Activated CD4-positive, alpha-beta T cell treated with anti-CD3 and anti-CD28 coated beads, Interleukin-2, amount 10 ng/mL, durations not matched to agents 7 days and 5 days (primary cell): ENCODE measurements around the gene PHACTR1. TPM values are rescaled to one million over a fixed set of nuclear protein-coding genes. Genes with fewer than 3 reads are reported as not detected.
"Not testable (repeated sequence)": the region's sequence is repeated elsewhere in the genome, so short reads cannot be mapped to it uniquely, and the experiment has no call there.

ENCODE experiments used
- CTCF ChIA-PET: fragments of 350-600 bp; sonication (Branson Sonifier 250); formaldehyde crosslinking; loops from one replicate; lab custom pipeline; 2021; ENCODE audit warnings: antibody characterized with exemption; lab: Charles Lee
- POLR2A ChIA-PET: fragments of 350-600 bp; sonication (Branson Sonifier 250); formaldehyde crosslinking; loops from one replicate; lab custom pipeline; 2021; ENCODE audit warnings: antibody characterized with exemption; lab: Charles Lee
- DNase-seq: peaks from one replicate; pipeline ENCODE4 v3.0.0-alpha.2; 2020
- H3K27ac Mint-ChIP-seq: one replicate; pipeline ENCODE4 v1.8.0; 2021; ENCODE audit warnings: mild to moderate bottlenecking, moderate library complexity, mixed read lengths
- H3K27me3 Mint-ChIP-seq: one replicate; pipeline ENCODE4 v1.8.0; 2021; ENCODE audit warnings: mixed read lengths
- H3K36me3 Mint-ChIP-seq: one replicate; pipeline ENCODE4 v1.8.0; 2021; ENCODE audit warnings: low read depth, mixed read lengths
- H3K4me1 Mint-ChIP-seq: one replicate; pipeline ENCODE4 v1.8.0; 2021; ENCODE audit warnings: mixed read lengths
- H3K4me3 Mint-ChIP-seq: one replicate; pipeline ENCODE4 v1.8.0; 2021; ENCODE audit warnings: mild to moderate bottlenecking, moderate library complexity, mixed read lengths
- H3K9me3 Mint-ChIP-seq: one replicate; pipeline ENCODE4 v1.8.0; 2021; ENCODE audit warnings: mixed read lengths
- total RNA-seq, 2 experiments: library from RNA; stranded (reverse); gene quantifications; one replicate each; pipeline ENCODE4 v1.2.3, GENCODE V29; 2021

PHACTR1 gene
- total RNA-seq, 2 experiments from 2014 or later: 0.19 to 0.32 TPM

- H3K27me3 Mint-ChIP-seq: no peaks in the 10 kb centered on the region
- H3K4me3 Mint-ChIP-seq: no peak overlapping the region
- CTCF ChIA-PET: no interaction called here
- H3K4me1 Mint-ChIP-seq: peaks cover 13% of the 10 kb centered on the region
- H3K27ac Mint-ChIP-seq: no peak overlapping the region
- DNase-seq: no peak
- H3K36me3 Mint-ChIP-seq: no peaks in the 10 kb centered on the region
- H3K9me3 Mint-ChIP-seq: no peaks in the 10 kb centered on the region
- POLR2A ChIA-PET: no interaction called here
Measured at GRCh38 chr6:13233106-13233505, 516.5 kb downstream of the PHACTR1 start.

GRCh38 chr6:13234130-13234529 lies 517.6 kb downstream of the PHACTR1 start:
- CTCF ChIA-PET: no interaction called here
- Mint-ChIP-seq H3K4me3 (no peak overlapping the region), H3K4me1 (peaks cover 12% of the 10 kb centered on the region), H3K27ac (no peak overlapping the region), H3K27me3 (no peaks in the 10 kb centered on the region), H3K36me3 (no peaks in the 10 kb centered on the region), H3K9me3 (no peaks in the 10 kb centered on the region)
- no peak for DNase-seq
- POLR2A ChIA-PET: no interaction called here

DNA sequence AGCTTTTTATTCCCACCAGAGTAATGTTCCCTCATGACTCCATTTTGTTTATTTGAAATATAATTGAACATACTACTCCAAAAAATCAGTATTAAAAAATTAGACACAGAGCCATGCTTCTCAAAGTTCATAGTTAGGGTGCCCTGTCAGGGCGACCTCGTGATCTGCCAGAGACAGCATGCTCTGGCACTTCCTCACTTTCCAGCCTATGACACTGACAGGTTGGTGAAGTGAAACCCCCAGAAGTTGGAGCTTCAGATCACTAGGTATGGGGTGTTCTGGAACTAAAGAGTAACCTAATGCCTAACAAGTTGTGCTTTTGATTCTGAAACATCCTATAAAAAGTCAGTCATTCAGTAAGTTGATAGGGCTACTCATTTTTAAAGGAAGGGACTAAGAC lies 518.8 kb downstream of the PHACTR1 start:
- Mint-ChIP-seq H3K9me3 (no peaks in the 10 kb centered on the region), H3K36me3 (no peaks in the 10 kb centered on the region), H3K4me1 (peaks cover 2% of the 10 kb centered on the region), H3K27me3 (no peaks in the 10 kb centered on the region), H3K27ac (no peak overlapping the region), H3K4me3 (no peak overlapping the region)
- POLR2A ChIA-PET: no interaction called here
- CTCF ChIA-PET: interaction anchor here (1.0 to 1.8 kb wide), 2 partner anchors 13 to 23 kb away, joined by 3 to 5 read pairs; no protein-coding TSS in a partner anchor
- no peak for DNase-seq

- H3K4me1 Mint-ChIP-seq: no peaks in the 10 kb centered on the region
- no peak for DNase-seq
- ChIA-PET POLR2A (no interaction called here), CTCF (no interaction called here)
- H3K4me3 Mint-ChIP-seq: no peak overlapping the region
- no peaks in the 10 kb centered on the region for H3K9me3 Mint-ChIP-seq
- no peaks in the 10 kb centered on the region for H3K36me3 Mint-ChIP-seq
- no peak overlapping the region for H3K27ac Mint-ChIP-seq
- H3K27me3 Mint-ChIP-seq: no peaks in the 10 kb centered on the region
Measured at GRCh38 chr6:13237318-13237717, 520.8 kb downstream of the PHACTR1 start.

GRCh38 chr6:13238017-13238416 lies 521.5 kb downstream of the PHACTR1 start:
- H3K27ac Mint-ChIP-seq: no peak overlapping the region
- H3K27me3 Mint-ChIP-seq: no peaks in the 10 kb centered on the region
- H3K9me3 Mint-ChIP-seq: no peaks in the 10 kb centered on the region
- no peaks in the 10 kb centered on the region for H3K4me1 Mint-ChIP-seq
- no peaks in the 10 kb centered on the region for H3K36me3 Mint-ChIP-seq
- H3K4me3 Mint-ChIP-seq: no peak overlapping the region
- POLR2A ChIA-PET: no interaction called here
- CTCF ChIA-PET: no interaction called here
- no peak for DNase-seq

DNA sequence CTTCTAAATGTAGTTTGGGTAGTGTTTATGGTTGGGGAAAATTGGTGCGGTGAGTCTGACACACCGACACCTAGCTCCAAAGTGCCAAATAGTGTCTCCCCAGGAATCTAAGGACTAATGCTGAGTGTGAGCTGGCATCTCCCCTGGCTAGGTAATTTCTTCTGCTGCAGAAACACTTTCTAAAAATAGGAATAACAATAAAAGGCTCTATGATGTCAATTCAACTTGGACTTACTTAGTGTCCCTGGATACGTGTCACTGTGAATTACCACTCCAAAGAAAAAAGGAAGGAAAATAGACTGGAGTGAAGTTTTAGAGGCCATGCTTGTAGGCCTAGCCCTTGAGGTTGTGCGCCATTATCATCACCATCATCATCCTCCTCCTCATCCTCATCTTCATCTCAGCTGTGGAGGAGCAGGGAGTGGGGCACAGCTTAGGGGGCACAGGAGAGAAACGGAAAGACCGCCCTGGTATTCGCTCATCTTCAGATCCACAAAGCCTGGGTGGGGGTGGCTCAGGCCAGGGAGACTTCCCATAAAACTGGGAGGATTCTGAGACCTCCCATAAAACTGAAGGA lies 522.2 kb downstream of the PHACTR1 start:
- H3K4me3 Mint-ChIP-seq: no peak overlapping the region
- H3K36me3 Mint-ChIP-seq: no peaks in the 10 kb centered on the region
- H3K4me1 Mint-ChIP-seq: no peaks in the 10 kb centered on the region
- POLR2A ChIA-PET: no interaction called here
- DNase-seq: no peak
- H3K27me3 Mint-ChIP-seq: no peaks in the 10 kb centered on the region
- CTCF ChIA-PET: no interaction called here
- H3K27ac Mint-ChIP-seq: no peak overlapping the region
- H3K9me3 Mint-ChIP-seq: peaks cover 2% of the 10 kb centered on the region

DNA sequence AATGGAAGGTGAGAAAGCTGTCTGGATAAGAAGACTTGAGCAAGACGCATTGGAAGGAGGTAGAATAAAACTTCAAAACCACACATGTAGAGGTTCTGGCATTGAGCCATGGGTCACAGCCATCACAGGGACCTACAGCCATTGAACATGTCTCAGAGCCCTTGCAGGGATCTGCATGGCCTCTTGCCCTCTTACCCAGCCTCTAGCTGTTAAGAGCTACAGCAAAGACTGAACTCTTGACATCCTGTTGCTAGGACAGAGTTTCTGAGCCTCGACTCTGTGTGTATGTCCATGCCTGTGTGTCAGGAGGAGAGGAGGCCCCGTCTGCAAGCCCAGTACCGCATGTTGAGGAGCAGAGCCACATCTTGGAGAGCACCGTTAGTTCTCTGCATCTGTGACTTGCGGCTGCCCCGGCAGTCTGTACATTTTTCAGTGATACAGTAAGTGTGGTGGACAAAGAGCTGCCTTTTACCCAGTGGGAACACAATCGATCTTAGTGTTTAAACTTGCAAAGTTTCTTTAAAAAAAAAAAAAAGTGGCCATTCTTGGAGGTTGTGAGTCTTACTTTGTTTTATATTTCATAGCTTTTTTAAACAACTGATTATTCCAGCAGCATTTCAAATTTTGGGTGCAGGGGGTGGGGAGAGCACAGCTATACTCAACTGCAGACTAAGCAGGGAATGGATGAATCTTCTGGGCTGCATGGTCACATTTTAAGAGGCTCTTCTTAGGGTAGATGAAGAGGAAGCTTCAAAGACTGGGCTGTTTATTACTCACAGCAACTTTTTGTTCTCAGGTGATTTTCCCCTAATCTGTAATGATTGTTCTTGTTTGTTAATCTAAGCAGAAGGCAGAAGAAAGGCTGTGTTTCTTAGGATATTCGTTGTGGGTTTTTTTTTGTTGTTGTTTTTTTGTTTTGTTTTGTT lies 523.2 kb downstream of the PHACTR1 start:
- no peaks in the 10 kb centered on the region for H3K36me3 Mint-ChIP-seq
- ChIA-PET POLR2A (interaction anchor here (0.5 to 0.7 kb wide), 2 partner anchors 141 to 192 kb away, joined by 3 to 4 read pairs; no protein-coding TSS in a partner anchor), CTCF (interaction anchor here (0.7 kb wide), 1 partner anchor 644 kb away, joined by 5 read pairs; no protein-coding TSS in a partner anchor)
- DNase-seq: no peak
- H3K27ac Mint-ChIP-seq: no peak overlapping the region
- no peaks in the 10 kb centered on the region for H3K4me1 Mint-ChIP-seq
- H3K4me3 Mint-ChIP-seq: no peak overlapping the region
- peaks cover 5% of the 10 kb centered on the region for H3K9me3 Mint-ChIP-seq
- H3K27me3 Mint-ChIP-seq: no peaks in the 10 kb centered on the region

DNA sequence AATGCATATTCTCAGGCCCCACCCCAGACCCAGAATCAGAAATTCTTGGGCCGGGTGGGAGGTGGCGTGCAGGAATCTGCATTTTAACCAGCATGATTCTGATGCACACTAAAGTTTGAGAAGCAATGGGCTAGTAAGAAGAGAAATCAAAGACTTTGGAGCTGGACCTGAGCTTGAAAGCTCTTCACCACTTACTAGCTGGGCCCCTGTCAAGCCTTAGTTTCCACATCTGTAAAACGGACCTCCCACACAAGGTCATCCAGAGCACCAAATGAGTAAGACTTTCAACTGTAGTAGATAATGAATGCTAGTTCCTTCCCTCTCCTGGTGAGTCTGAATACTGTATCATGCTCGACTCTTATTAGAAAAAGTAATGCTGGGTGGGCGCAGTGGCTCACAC lies 524.8 kb downstream of the PHACTR1 start:
- ChIA-PET POLR2A (no interaction called here), CTCF (interaction anchor here (1.1 kb wide), 1 partner anchor 180 kb away, joined by 4 read pairs; no protein-coding TSS in a partner anchor)
- DNase-seq: no peak
- Mint-ChIP-seq H3K27ac (no peak overlapping the region), H3K4me1 (no peaks in the 10 kb centered on the region), H3K9me3 (peaks cover 5% of the 10 kb centered on the region), H3K4me3 (no peak overlapping the region), H3K36me3 (no peaks in the 10 kb centered on the region), H3K27me3 (no peaks in the 10 kb centered on the region)

- no peak for DNase-seq
- H3K36me3 Mint-ChIP-seq: no peaks in the 10 kb centered on the region
- CTCF ChIA-PET: interaction anchor here (0.7 to 1.1 kb wide), 2 partner anchors 16 to 181 kb away, joined by 3 to 4 read pairs; no protein-coding TSS in a partner anchor
- POLR2A ChIA-PET: no interaction called here
- no peaks in the 10 kb centered on the region for H3K4me1 Mint-ChIP-seq
- H3K9me3 Mint-ChIP-seq: peaks cover 5% of the 10 kb centered on the region
- no peaks in the 10 kb centered on the region for H3K27me3 Mint-ChIP-seq
- no peak overlapping the region for H3K4me3 Mint-ChIP-seq
- H3K27ac Mint-ChIP-seq: no peak overlapping the region
Measured at GRCh38 chr6:13242178-13242577, 525.6 kb downstream of the PHACTR1 start.

DNA sequence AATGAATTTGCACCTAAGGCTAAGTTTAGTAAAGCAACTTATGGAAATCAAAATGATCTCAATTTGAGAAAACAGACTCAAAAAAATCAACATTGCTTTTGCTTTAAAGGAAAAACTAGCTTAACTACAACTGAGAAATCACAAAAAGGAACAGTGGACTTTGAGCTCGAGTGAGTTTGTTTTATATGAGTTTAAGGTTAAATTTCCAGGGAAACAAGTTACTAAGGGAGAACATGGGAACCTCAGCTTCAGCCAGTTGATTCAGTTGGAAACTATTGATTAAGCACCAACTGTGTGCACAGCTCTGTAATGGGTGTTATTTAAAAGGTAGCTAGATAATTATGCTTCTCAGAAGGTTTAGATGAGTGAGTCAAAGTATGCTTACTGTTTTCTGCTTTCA lies 526.0 kb downstream of the PHACTR1 start:
- DNase-seq: no peak
- Mint-ChIP-seq H3K27me3 (no peaks in the 10 kb centered on the region), H3K36me3 (no peaks in the 10 kb centered on the region), H3K9me3 (peaks cover 5% of the 10 kb centered on the region), H3K4me1 (no peaks in the 10 kb centered on the region), H3K27ac (no peak overlapping the region), H3K4me3 (no peak overlapping the region)
- CTCF ChIA-PET: interaction anchor here (0.7 kb wide), 1 partner anchor 16 kb away, joined by 3 read pairs; no protein-coding TSS in a partner anchor
- POLR2A ChIA-PET: no interaction called here

DNA sequence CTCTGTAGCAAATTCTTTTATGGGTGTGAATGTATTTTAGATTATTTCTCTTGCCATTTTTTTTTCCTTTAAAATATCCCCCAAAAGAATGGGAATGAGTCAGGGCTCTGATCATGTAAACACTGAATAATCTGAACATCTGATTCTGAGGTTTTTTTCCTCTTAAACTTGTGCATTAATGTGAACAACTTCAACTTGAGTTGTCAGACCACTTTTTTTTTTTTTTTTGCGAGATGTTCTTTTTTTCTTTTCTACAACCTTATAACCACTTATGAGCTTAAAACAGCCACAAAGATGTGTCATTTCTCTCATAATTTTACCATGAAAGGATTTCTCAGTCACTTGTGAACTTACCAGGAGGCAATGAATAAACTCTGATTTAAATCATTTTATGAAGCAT lies 526.5 kb downstream of the PHACTR1 start:
- Mint-ChIP-seq H3K27me3 (no peaks in the 10 kb centered on the region), H3K4me1 (no peaks in the 10 kb centered on the region), H3K4me3 (no peak overlapping the region), H3K9me3 (peaks cover 5% of the 10 kb centered on the region), H3K36me3 (no peaks in the 10 kb centered on the region), H3K27ac (no peak overlapping the region)
- DNase-seq: no peak
- POLR2A ChIA-PET: no interaction called here
- CTCF ChIA-PET: interaction anchor here (0.7 kb wide), 1 partner anchor 15 kb away, joined by 3 read pairs; no protein-coding TSS in a partner anchor

GRCh38 chr6:13243745-13244144 lies 527.2 kb downstream of the PHACTR1 start:
- H3K27ac Mint-ChIP-seq, H3K27me3 Mint-ChIP-seq, H3K36me3 Mint-ChIP-seq, H3K4me3 Mint-ChIP-seq, H3K4me1 Mint-ChIP-seq, DNase-seq, H3K9me3 Mint-ChIP-seq, POLR2A ChIA-PET, CTCF ChIA-PET: not testable (repeated sequence)

DNA sequence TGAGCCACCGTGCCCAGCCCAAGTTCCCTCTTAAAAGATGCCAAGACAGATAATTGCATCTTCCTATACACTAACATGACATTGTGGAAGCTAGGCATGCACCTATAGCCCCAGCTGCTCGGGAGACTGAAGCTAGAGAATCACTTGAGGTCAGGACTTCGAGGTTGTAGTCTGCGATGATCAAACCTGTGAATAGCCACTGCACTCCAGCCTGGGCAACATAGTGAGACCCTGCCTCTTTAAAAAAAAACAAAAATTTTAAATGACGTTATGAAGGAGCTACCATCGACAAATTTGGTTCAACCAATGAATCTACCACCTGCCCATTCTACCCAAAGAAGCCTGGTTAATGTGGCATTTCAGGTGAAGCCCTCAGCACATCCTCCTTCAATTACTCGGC lies 531.1 kb downstream of the PHACTR1 start:
- Mint-ChIP-seq H3K4me1 (no peaks in the 10 kb centered on the region), H3K9me3 (peaks cover 5% of the 10 kb centered on the region), H3K4me3 (no peak overlapping the region), H3K36me3 (no peaks in the 10 kb centered on the region), H3K27me3 (no peaks in the 10 kb centered on the region), H3K27ac (no peak overlapping the region)
- CTCF ChIA-PET: interaction anchor here (1.4 to 1.9 kb wide), 2 partner anchors 12 to 21 kb away, joined by 3 to 5 read pairs; no protein-coding TSS in a partner anchor
- POLR2A ChIA-PET: no interaction called here
- DNase-seq: no peak
